Astrocyte (in vitro differentiated cells and primary cell): Measurements from ENCODE around the gene NUP62. TPM values are rescaled to one million over a fixed set of nuclear protein-coding genes. Genes with fewer than 3 reads are reported as not detected.

ENCODE experiments used
- DNase-seq: peaks from one replicate; pipeline ENCODE4 v3.0.0-alpha.2; 2010; ENCODE audit warnings: low read depth
- FAIRE-seq: peaks from 2 replicates; lab custom pipeline; 2011; peaks lifted over from hg19 to GRCh38; lab: Jason Lieb, UNC
- H2AFZ ChIP-seq: 2 replicates; pipeline ENCODE4 v1.6.0; 2012; ENCODE audit warnings: low read depth, low read length, inconsistent platforms
- H3K27ac ChIP-seq: 2 replicates; pipeline ENCODE4 v1.5.1; 2011; ENCODE audit warnings: low read depth, low read length, inconsistent platforms
- H3K27me3 ChIP-seq: 2 replicates; pipeline ENCODE4 v1.6.0; 2011; ENCODE audit warnings: low read length, inconsistent platforms; ENCODE audit not compliant: insufficient read depth
- H3K36me3 ChIP-seq: 2 replicates; pipeline ENCODE4 v1.5.1; 2011; ENCODE audit warnings: low read length, inconsistent platforms; ENCODE audit not compliant: insufficient read depth
- H3K4me1 ChIP-seq: 2 replicates; pipeline ENCODE4 v1.5.1; 2011; ENCODE audit warnings: low read length, inconsistent platforms; ENCODE audit not compliant: insufficient read depth
- H3K4me2 ChIP-seq: 2 replicates; pipeline ENCODE4 v1.6.0; 2012; ENCODE audit warnings: low read length, inconsistent platforms
- H3K4me3 ChIP-seq: 2 replicates; pipeline ENCODE4 v1.5.1; 2011; ENCODE audit warnings: low read depth, mild to moderate bottlenecking, low read length, inconsistent platforms; ENCODE audit not compliant: insufficient read depth
- H3K79me2 ChIP-seq: 2 replicates; pipeline ENCODE4 v1.6.0; 2012; ENCODE audit warnings: mild to moderate bottlenecking, low read length, inconsistent platforms; ENCODE audit not compliant: insufficient read depth
- H3K9ac ChIP-seq: 2 replicates; pipeline ENCODE4 v1.6.0; 2012; ENCODE audit warnings: mild to moderate bottlenecking, low read length, inconsistent platforms
- H3K9me3 ChIP-seq: 2 replicates; pipeline ENCODE4 v1.5.1; 2012; ENCODE audit warnings: low read depth, mild to moderate bottlenecking, low read length, inconsistent platforms; ENCODE audit not compliant: insufficient read depth
- H4K20me1 ChIP-seq: 2 replicates; pipeline ENCODE4 v1.6.0; 2012; ENCODE audit warnings: low read length, inconsistent platforms; ENCODE audit not compliant: insufficient read depth
- H3K27ac Mint-ChIP-seq: one replicate; pipeline ENCODE4 v1.8.0; 2021; ENCODE audit warnings: mild to moderate bottlenecking, mixed read lengths; ENCODE audit not compliant: unreplicated experiment
- H3K27me3 Mint-ChIP-seq: one replicate; pipeline ENCODE4 v1.8.0; 2021; ENCODE audit warnings: low read depth, mixed read lengths; ENCODE audit not compliant: unreplicated experiment
- H3K36me3 Mint-ChIP-seq: one replicate; pipeline ENCODE4 v1.8.0; 2021; ENCODE audit warnings: low read depth, mixed read lengths; ENCODE audit not compliant: unreplicated experiment
- H3K4me1 Mint-ChIP-seq: one replicate; pipeline ENCODE4 v1.8.0; 2021; ENCODE audit warnings: low read depth, mixed read lengths; ENCODE audit not compliant: unreplicated experiment
- H3K4me3 Mint-ChIP-seq: one replicate; pipeline ENCODE4 v1.8.0; 2021; ENCODE audit warnings: mild to moderate bottlenecking, moderate library complexity, mixed read lengths; ENCODE audit not compliant: unreplicated experiment
- H3K9me3 Mint-ChIP-seq: one replicate; pipeline ENCODE4 v1.8.0; 2021; ENCODE audit warnings: mild to moderate bottlenecking, mixed read lengths; ENCODE audit not compliant: unreplicated experiment
- CTCF ChIP-seq: IDR thresholded peaks from 2 replicates; pipeline ENCODE4 v1.5.1; 2011; ENCODE audit warnings: low read depth, mild to moderate bottlenecking, inconsistent platforms, low read length, moderate library complexity; ENCODE audit not compliant: insufficient read depth
- EZH2 ChIP-seq: IDR thresholded peaks from 2 replicates; pipeline ENCODE4 v1.6.1; 2012; ENCODE audit warnings: mild to moderate bottlenecking, low read length, inconsistent platforms; ENCODE audit not compliant: insufficient read depth
- total RNA-seq: library from RNA; stranded (reverse); gene quantifications from 2 replicates; pipeline ENCODE4 v1.2.1, GENCODE V29; 2021

NUP62 gene
- total RNA-seq, 1 donor from 2014 or later = 49.5 TPM

GRCh38 chr19:49887037-49887664 lies 42.2 kb downstream of the NUP62 start:
- DNase-seq (no peak), FAIRE-seq (no peak)
- Histone ChIP-seq H3K9ac (no peak overlapping the region), H4K20me1 (no peaks in the 10 kb centered on the region), H3K36me3 (peaks cover 9% of the 10 kb centered on the region), H3K4me2 (no peak overlapping the region), H3K27me3 (no peaks in the 10 kb centered on the region), H3K9me3 (peaks cover 14% of the 10 kb centered on the region), H3K27ac (no peak overlapping the region), H2AFZ (no peak overlapping the region), H3K79me2 (no peaks in the 10 kb centered on the region), H3K4me3 (no peak overlapping the region), H3K4me1 (peaks cover 3% of the 10 kb centered on the region)
- Mint-ChIP-seq H3K27me3 (peaks cover 12% of the 10 kb centered on the region), H3K9me3 (no peaks in the 10 kb centered on the region), H3K36me3 (peaks cover 18% of the 10 kb centered on the region), H3K4me3 (no peak overlapping the region), H3K4me1 (no peaks in the 10 kb centered on the region), H3K27ac (no peak overlapping the region)
- TF ChIP-seq CTCF = no peak

- no peaks in the 10 kb centered on the region for H3K4me1 Mint-ChIP-seq
- H3K4me1 ChIP-seq = no peaks in the 10 kb centered on the region
- no peaks in the 10 kb centered on the region for H3K27me3 ChIP-seq
- TF ChIP-seq EZH2 (no peak), CTCF (no peak)
- no peak overlapping the region for H3K9ac ChIP-seq
- DNase-seq (no peak), FAIRE-seq (no peak)
- no peak overlapping the region for H2AFZ ChIP-seq
- H3K27ac ChIP-seq = no peak overlapping the region
- H3K27ac Mint-ChIP-seq = no peak overlapping the region
- H3K9me3 ChIP-seq = peaks cover 12% of the 10 kb centered on the region
- H3K4me3 ChIP-seq = no peak overlapping the region
- H3K4me3 Mint-ChIP-seq = no peak overlapping the region
- H3K36me3 ChIP-seq = peaks cover 9% of the 10 kb centered on the region
- H3K36me3 Mint-ChIP-seq = peaks cover 26% of the 10 kb centered on the region
- H3K79me2 ChIP-seq = no peaks in the 10 kb centered on the region
- no peak overlapping the region for H3K4me2 ChIP-seq
- no peaks in the 10 kb centered on the region for H3K9me3 Mint-ChIP-seq
- no peaks in the 10 kb centered on the region for H3K27me3 Mint-ChIP-seq
- no peaks in the 10 kb centered on the region for H4K20me1 ChIP-seq
Measured at GRCh38 chr19:49884760-49885159, 44.5 kb downstream of the NUP62 start.

GRCh38 chr19:49884109-49884508 lies 45.2 kb downstream of the NUP62 start:
- Histone ChIP-seq H4K20me1 (no peaks in the 10 kb centered on the region), H3K36me3 (peaks cover 9% of the 10 kb centered on the region), H3K4me3 (no peak overlapping the region), H3K27ac (no peak overlapping the region), H3K79me2 (peaks cover 2% of the 10 kb centered on the region), H2AFZ (no peak overlapping the region), H3K9ac (no peak overlapping the region), H3K9me3 (peaks cover 6% of the 10 kb centered on the region), H3K4me2 (no peak overlapping the region), H3K4me1 (no peaks in the 10 kb centered on the region), H3K27me3 (no peaks in the 10 kb centered on the region)
- no peak for DNase-seq
- Mint-ChIP-seq H3K36me3 (peaks cover 24% of the 10 kb centered on the region), H3K27me3 (no peaks in the 10 kb centered on the region), H3K27ac (no peak overlapping the region), H3K4me1 (no peaks in the 10 kb centered on the region), H3K9me3 (no peaks in the 10 kb centered on the region), H3K4me3 (no peak overlapping the region)
- no peak for FAIRE-seq
- TF ChIP-seq EZH2 (no peak), CTCF (no peak)
